GM21528 (cell line): Measurements from ENCODE around the gene ANKRD12.
"Not testable (repeated sequence)": the region's sequence is repeated elsewhere in the genome, so short reads cannot be mapped to it uniquely, and the experiment has no call there.

ENCODE experiments used
- ATAC-seq: cut with Tn5 transposase; IDR thresholded peaks from one replicate; pipeline ENCODE4 v1.9.1; 2021; ENCODE audit warnings: mild to moderate bottlenecking, moderate library complexity; ENCODE audit not compliant: unreplicated experiment, low FRiP score

The ANKRD12 gene

GRCh38 chr18:9136315-9137155, at the start of gene ANKRD12:
Gene ANKRD12 (plus strand): TSS chr18:9136781. CDS start chr18:9182433, 45,652 bp downstream.
- peak; percentile 73 for ATAC-seq

GRCh38 chr18:9087144-9087543, 49.4 kb upstream of the ANKRD12 start:
- ATAC-seq: no peak

GRCh38 chr18:9088252-9088651, 48.3 kb upstream of the ANKRD12 start:
- no peak for ATAC-seq

- not testable (repeated sequence) for ATAC-seq
Observed at GRCh38 chr18:9088727-9089126, 47.9 kb upstream of the ANKRD12 start.

GRCh38 chr18:9090578-9090977, 46.0 kb upstream of the ANKRD12 start:
- ATAC-seq: no peak

DNA sequence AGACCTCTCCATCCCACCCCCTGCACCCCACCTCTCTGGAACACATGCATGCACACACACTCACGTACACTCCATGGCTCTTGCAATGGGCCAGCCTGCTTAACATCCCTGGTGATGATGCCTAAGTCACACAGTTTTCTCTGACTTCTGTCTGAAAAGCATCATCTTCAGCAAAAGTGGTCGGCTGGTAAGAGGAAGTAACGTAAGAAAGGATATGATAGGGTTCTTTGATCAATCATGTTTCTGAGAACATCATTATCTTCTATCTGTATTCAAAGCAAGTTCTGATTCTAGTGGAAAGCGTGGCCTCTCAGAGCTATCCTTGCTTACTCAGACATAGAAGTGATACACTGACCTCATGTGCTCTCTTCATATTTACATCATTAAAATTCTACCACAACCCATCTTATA, 45.5 kb upstream of the ANKRD12 start:
- no peak for ATAC-seq

- ATAC-seq: no peak
Observed at GRCh38 chr18:9092665-9093064, 43.9 kb upstream of the ANKRD12 start.

- not testable (repeated sequence) for ATAC-seq
Observed at GRCh38 chr18:9093109-9093508, 43.5 kb upstream of the ANKRD12 start.

GRCh38 chr18:9094307-9095226, 42.0 kb upstream of the ANKRD12 start:
- no peak for ATAC-seq

DNA sequence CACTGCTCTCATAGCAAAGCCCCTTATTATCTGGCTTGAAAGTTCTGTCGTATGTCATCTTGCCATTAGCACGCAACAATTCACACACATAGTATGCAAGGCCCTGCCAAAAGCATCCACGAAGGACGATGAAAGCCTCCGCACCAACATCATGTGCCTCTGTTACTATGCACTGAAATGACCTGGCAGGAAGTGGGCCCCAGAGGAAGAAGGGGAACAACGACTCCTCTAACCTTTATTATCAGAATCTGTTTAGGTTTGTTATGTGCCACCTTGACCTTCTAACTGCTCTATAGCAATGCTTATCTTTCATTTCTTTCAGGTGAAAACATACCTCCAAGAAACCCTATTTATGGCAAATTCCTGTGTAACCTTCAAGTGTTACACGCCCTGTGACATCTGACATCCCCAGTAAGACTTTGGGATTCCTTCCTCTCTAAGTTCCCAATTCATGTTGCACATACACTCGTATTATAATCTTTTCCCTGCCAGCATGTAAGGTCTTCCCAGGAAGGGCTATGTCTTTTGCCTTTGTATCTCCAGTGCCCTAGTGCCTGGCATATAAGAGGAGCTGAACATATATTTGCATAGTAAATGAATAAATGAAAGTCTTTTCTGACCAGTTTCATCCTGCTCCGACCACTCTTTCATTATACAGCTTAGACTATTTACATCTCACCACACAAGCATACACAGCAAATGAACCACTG, 41.1 kb upstream of the ANKRD12 start:
- peak; percentile 88 for ATAC-seq

GRCh38 chr18:9096007-9096371, 40.6 kb upstream of the ANKRD12 start:
- ATAC-seq: no peak

DNA sequence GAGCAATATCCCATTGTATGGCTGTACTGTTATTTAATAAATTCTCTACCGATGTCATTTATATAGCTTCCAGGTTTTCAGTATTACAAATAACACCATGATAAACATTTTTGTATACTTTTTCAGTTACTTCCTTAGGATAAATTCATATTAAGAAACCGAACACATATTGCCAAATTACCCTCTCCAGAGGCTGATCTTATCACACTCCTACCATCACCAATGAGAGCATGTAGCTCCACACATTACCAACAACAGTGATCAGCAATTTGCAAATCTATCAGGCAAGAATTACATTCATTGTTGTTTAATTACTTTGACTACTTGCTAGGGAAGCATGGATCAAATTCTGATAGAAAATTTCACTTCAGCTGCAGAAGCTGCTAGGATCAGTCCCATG, 39.9 kb upstream of the ANKRD12 start:
- ATAC-seq: no peak

GRCh38 chr18:9097349-9097748, 39.2 kb upstream of the ANKRD12 start:
- ATAC-seq: no peak

- ATAC-seq: no peak
Observed at GRCh38 chr18:9100796-9101195, 35.8 kb upstream of the ANKRD12 start.

GRCh38 chr18:9101730-9102507, 34.7 kb upstream of the ANKRD12 start:
- peak; percentile 2 for ATAC-seq

DNA sequence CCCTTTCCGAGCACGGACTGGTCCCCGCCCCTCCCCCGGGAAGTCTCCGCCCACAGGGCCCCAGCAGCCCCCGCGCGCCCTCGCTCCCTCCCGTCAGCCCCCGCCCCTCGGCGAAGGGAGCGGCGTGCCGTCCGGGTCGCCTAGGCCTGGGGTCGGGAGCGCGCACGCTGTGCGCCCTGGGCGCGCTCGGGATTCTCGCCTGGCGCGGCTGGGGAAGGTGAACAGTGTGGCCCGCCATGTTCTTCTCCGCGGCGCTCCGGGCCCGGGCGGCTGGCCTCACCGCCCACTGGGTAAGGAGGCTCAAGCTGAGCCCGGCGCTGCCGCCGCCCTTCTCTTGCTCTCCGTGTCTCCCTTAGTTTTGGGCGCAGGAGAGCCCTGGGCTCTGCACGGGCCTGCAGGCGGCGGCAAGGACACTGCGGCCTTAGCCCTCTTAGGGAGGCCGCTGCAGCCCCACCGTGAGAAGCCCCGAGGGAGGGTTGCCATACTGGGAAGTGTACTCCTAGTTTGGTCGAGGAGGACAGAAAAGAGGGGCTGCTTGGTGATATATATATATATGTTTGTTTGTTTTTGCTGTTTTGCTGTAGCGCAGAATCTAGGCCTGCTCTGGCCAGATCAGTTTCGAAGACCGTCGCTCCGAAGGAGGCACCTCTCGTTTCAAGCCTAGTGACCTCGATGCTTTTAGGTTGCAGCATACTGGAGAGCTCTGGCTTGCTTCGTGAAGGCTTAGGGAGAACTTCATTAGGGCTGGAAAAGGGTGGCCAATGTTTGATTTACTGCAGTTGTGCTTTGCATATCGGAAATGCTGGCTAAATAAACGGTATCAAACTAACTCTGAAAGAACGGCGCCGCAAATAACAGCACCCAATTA, 33.8 kb upstream of the ANKRD12 start, which contains the start of gene NDUFV2:
Gene NDUFV2, plus strand, starts transcription at position 192 of the 868 bp plus-strand sequence. Its CDS starts 45 bp downstream, at position 237.
- ATAC-seq: peak; percentile 86

- ATAC-seq: no peak
Observed at GRCh38 chr18:9103376-9103873, 33.2 kb upstream of the ANKRD12 start.

DNA sequence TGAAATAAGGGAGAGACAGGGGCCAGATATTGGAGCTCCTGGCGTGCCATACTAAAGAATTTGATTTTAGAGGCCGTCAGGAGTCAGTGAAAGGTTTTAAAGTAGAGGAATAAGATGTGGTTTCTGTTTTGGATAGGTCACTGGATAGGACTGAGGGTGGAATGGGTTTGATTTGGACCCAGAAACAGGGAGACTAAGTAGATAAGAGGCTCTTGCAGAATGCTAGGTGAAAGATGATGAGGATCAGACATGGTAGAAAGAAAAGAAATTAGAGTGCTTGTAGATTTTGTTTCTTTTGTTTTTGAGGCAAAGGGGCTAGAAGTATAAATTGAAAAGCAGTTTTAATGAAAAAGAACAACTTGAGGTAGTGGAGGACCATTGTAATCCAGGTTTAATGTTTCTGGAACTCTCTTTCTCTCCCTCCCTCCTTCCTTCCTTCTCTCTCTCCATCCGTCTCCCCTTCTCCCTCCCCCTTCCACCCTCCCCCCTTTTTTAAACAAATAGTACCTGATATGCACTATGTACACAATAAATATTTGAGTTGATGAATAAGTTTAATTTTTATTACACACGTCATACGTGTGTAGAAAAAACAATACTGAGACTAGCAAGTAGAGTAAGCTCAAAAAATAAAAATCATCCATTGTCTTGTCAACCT, 32.2 kb upstream of the ANKRD12 start:
- no peak for ATAC-seq
